GM23338 (cell line): ENCODE results near the gene FAM53B. TPM values are rescaled to one million over a fixed set of nuclear protein-coding genes. Genes with fewer than 3 reads are reported as not detected.

ENCODE experiments used
- ATAC-seq: fragments of 200-7000 bp; cut with Tn5 transposase; 3 replicates; pipeline ENCODE4 v1.9.1; 2020
- DNase-seq: peaks from one replicate; pipeline ENCODE4 v3.0.0-alpha.2; 2015; ENCODE audit warnings: low spot score
- H2AFZ ChIP-seq: fragments of 200-600 bp; sonication (generic); 2 replicates; pipeline ENCODE4 v1.8.0; 2016; ENCODE audit warnings: antibody characterized with exemption, mild to moderate bottlenecking, moderate library complexity
- H3F3A ChIP-seq: fragments of 200-600 bp; sonication (generic); replicated peaks from 2 replicates; pipeline ENCODE4 v1.8.0; 2017; ENCODE audit warnings: antibody characterized with exemption, mixed run types, low read depth
- H3K27ac ChIP-seq: fragments of 200-600 bp; sonication (generic); 2 replicates; pipeline ENCODE4 v1.6.1; 2016; ENCODE audit warnings: low read depth
- H3K27me3 ChIP-seq: fragments of 200-600 bp; sonication (generic); 2 replicates; pipeline ENCODE4 v1.8.0; 2016; ENCODE audit warnings: mild to moderate bottlenecking, mixed run types, moderate library complexity; ENCODE audit not compliant: insufficient read depth
- H3K36me3 ChIP-seq: fragments of 200-600 bp; sonication (generic); 2 replicates; pipeline ENCODE4 v1.8.0; 2016; ENCODE audit warnings: mild to moderate bottlenecking; ENCODE audit not compliant: insufficient read depth
- H3K4me1 ChIP-seq: fragments of 200-600 bp; sonication (generic); 2 replicates; pipeline ENCODE4 v1.8.0; 2016; ENCODE audit warnings: mild to moderate bottlenecking, moderate library complexity; ENCODE audit not compliant: insufficient read depth
- H3K4me2 ChIP-seq: fragments of 200-600 bp; sonication (generic); 2 replicates; pipeline ENCODE4 v1.7.1; 2017; ENCODE audit warnings: mixed run types
- H3K4me3 ChIP-seq: fragments of 200-600 bp; sonication (generic); 2 replicates; pipeline ENCODE4 v1.6.1; 2016; ENCODE audit warnings: mixed run types
- H3K79me2 ChIP-seq: fragments of 200-600 bp; sonication (generic); replicated peaks from 2 replicates; pipeline ENCODE4 v1.8.0; 2017; ENCODE audit warnings: mild to moderate bottlenecking; ENCODE audit not compliant: insufficient read depth
- H3K9me2 ChIP-seq: fragments of 200-600 bp; sonication (generic); 2 replicates; pipeline ENCODE4 v1.8.0; 2017; ENCODE audit not compliant: insufficient read depth
- H4K20me1 ChIP-seq: fragments of 200-600 bp; sonication (generic); replicated peaks from 2 replicates; pipeline ENCODE4 v1.8.0; 2017; ENCODE audit warnings: mild to moderate bottlenecking; ENCODE audit not compliant: insufficient read depth
- H3K27ac Mint-ChIP-seq: 2 replicates; pipeline ENCODE4 v1.8.0; 2020; ENCODE audit warnings: inconsistent platforms, mild to moderate bottlenecking, moderate library complexity, mixed read lengths
- H3K27me3 Mint-ChIP-seq: 3 replicates; pipeline ENCODE4 v1.8.0; 2022; ENCODE audit warnings: low read depth, mild to moderate bottlenecking, moderate library complexity, mixed read lengths, inconsistent platforms; ENCODE audit not compliant: insufficient read depth, poor library complexity
- H3K36me3 Mint-ChIP-seq: 3 replicates; pipeline ENCODE4 v1.8.0; 2021; ENCODE audit warnings: low read depth, mild to moderate bottlenecking, inconsistent platforms, moderate library complexity, mixed read lengths
- H3K4me1 Mint-ChIP-seq: 3 replicates; pipeline ENCODE4 v1.8.0; 2020; ENCODE audit warnings: mild to moderate bottlenecking, inconsistent platforms, mixed read lengths
- H3K4me3 Mint-ChIP-seq: 3 replicates; pipeline ENCODE4 v1.8.0; 2021; ENCODE audit warnings: moderate library complexity, mild to moderate bottlenecking, inconsistent platforms, mixed read lengths
- H3K9me3 Mint-ChIP-seq: 3 replicates; pipeline ENCODE4 v1.8.0; 2020; ENCODE audit warnings: moderate library complexity, mild to moderate bottlenecking, inconsistent platforms, mixed read lengths
- EZH2phosphoT487 ChIP-seq: fragments of 200-600 bp; sonication (generic); IDR thresholded peaks from one replicate; pipeline ENCODE4 v1.8.1; 2018; ENCODE audit warnings: antibody characterized with exemption; ENCODE audit not compliant: unreplicated experiment
- NANOG ChIP-seq: IDR thresholded peaks from 2 replicates; pipeline ENCODE4 v1.6.1; 2016; ENCODE audit warnings: antibody characterized with exemption, borderline replicate concordance
- ZNF114 ChIP-seq: fragments of 250-450 bp; sonication (Bioruptor Pico); IDR thresholded peaks from 2 replicates; pipeline ENCODE4 v1.5.0; 2020; ENCODE audit warnings: mild to moderate bottlenecking, moderate library complexity
- polyA plus RNA-seq: library from polyadenylated mRNA; unstranded; fragments of >200 nt; fragmentation: Nextera tagmentation; extraction: Ambion mirVana; gene quantifications from 2 replicates; pipeline ENCODE4 v1.2.1, GENCODE V29; 2016
- total RNA-seq: library from RNA; depleted of rRNA; stranded (reverse); fragments of >200 nt; shearing (Covaris generic); gene quantifications from 2 replicates; pipeline ENCODE4 v1.2.3, GENCODE V29; 2014
- TF ChIP-seq, protein P1 (sequence below): IDR thresholded peaks from 2 replicates; pipeline ENCODE4 v1.6.1; 2016; ENCODE audit warnings: antibody characterized with exemption
- TF ChIP-seq, protein P2 (sequence below): fragments of 250-450 bp; sonication (Bioruptor Pico); IDR thresholded peaks from 2 replicates; pipeline ENCODE4 v1.5.0; 2020; ENCODE audit warnings: mild to moderate bottlenecking, moderate library complexity

The FAM53B gene
- total and polyA plus RNA-seq, 2 experiments from 2014 or later: 3.0 to 20.3 TPM

DNA sequence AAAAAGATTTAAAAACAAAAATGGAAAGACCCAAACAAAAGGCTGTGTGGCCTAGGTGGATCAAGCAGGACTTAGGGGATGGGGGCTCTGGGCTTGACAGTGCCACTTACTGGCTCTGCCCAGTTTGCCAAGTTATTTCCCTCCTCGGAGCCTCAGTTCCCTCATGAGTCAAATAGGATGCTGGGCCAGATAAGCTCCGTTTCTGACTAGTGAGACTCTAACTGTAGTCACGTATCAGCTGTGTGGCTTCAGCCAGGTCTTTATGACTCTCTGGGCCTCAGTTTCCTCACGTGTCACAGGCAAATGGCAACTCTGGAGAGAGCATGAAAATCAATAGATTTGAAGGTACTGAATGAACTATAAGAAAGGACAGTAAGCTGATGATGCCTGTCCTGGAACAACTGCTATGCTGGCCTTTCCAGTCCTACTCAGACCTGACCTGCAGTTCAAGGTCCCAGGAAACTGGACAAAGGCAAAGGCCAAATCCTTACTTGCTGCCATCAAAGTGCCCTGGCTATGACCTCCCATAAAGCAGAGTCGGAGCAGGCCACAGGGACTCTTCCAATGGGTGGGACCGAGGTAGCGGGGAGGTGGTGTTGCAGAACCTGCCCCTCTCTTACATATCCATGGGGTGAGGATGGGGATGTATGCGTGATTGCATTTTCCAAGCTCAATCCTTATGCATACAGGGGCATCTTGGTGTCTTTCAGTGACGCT is 27.0 kb downstream of the FAM53B start:
- Histone ChIP-seq H3K9me2 (no peaks in the 10 kb centered on the region), H3K27ac (no peak overlapping the region), H3K27me3 (no peaks in the 10 kb centered on the region), H3K79me2 (peaks cover 12% of the 10 kb centered on the region; the same call in 1 of the 2 replicates), H2AFZ (no peak overlapping the region), H3K4me2 (no peak overlapping the region), H3K4me1 (peaks cover 10% of the 10 kb centered on the region), H4K20me1 (peaks cover 2% of the 10 kb centered on the region; the same call in 1 of the 2 replicates), H3K4me3 (no peak overlapping the region), H3K36me3 (no peaks in the 10 kb centered on the region), H3F3A (no peaks in the 10 kb centered on the region; the same call in 1 of the 2 replicates)
- Mint-ChIP-seq H3K36me3 (no peaks in the 10 kb centered on the region), H3K9me3 (no peaks in the 10 kb centered on the region), H3K4me1 (peaks cover 33% of the 10 kb centered on the region), H3K27ac (no peak overlapping the region), H3K4me3 (no peak overlapping the region), H3K27me3 (peaks cover 4% of the 10 kb centered on the region)
- DNase-seq (no peak), ATAC-seq (no peak)
- TF ChIP-seq, protein P1, sequence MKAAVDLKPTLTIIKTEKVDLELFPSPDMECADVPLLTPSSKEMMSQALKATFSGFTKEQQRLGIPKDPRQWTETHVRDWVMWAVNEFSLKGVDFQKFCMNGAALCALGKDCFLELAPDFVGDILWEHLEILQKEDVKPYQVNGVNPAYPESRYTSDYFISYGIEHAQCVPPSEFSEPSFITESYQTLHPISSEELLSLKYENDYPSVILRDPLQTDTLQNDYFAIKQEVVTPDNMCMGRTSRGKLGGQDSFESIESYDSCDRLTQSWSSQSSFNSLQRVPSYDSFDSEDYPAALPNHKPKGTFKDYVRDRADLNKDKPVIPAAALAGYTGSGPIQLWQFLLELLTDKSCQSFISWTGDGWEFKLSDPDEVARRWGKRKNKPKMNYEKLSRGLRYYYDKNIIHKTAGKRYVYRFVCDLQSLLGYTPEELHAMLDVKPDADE: no peak
- TF ChIP-seq, protein P2, sequence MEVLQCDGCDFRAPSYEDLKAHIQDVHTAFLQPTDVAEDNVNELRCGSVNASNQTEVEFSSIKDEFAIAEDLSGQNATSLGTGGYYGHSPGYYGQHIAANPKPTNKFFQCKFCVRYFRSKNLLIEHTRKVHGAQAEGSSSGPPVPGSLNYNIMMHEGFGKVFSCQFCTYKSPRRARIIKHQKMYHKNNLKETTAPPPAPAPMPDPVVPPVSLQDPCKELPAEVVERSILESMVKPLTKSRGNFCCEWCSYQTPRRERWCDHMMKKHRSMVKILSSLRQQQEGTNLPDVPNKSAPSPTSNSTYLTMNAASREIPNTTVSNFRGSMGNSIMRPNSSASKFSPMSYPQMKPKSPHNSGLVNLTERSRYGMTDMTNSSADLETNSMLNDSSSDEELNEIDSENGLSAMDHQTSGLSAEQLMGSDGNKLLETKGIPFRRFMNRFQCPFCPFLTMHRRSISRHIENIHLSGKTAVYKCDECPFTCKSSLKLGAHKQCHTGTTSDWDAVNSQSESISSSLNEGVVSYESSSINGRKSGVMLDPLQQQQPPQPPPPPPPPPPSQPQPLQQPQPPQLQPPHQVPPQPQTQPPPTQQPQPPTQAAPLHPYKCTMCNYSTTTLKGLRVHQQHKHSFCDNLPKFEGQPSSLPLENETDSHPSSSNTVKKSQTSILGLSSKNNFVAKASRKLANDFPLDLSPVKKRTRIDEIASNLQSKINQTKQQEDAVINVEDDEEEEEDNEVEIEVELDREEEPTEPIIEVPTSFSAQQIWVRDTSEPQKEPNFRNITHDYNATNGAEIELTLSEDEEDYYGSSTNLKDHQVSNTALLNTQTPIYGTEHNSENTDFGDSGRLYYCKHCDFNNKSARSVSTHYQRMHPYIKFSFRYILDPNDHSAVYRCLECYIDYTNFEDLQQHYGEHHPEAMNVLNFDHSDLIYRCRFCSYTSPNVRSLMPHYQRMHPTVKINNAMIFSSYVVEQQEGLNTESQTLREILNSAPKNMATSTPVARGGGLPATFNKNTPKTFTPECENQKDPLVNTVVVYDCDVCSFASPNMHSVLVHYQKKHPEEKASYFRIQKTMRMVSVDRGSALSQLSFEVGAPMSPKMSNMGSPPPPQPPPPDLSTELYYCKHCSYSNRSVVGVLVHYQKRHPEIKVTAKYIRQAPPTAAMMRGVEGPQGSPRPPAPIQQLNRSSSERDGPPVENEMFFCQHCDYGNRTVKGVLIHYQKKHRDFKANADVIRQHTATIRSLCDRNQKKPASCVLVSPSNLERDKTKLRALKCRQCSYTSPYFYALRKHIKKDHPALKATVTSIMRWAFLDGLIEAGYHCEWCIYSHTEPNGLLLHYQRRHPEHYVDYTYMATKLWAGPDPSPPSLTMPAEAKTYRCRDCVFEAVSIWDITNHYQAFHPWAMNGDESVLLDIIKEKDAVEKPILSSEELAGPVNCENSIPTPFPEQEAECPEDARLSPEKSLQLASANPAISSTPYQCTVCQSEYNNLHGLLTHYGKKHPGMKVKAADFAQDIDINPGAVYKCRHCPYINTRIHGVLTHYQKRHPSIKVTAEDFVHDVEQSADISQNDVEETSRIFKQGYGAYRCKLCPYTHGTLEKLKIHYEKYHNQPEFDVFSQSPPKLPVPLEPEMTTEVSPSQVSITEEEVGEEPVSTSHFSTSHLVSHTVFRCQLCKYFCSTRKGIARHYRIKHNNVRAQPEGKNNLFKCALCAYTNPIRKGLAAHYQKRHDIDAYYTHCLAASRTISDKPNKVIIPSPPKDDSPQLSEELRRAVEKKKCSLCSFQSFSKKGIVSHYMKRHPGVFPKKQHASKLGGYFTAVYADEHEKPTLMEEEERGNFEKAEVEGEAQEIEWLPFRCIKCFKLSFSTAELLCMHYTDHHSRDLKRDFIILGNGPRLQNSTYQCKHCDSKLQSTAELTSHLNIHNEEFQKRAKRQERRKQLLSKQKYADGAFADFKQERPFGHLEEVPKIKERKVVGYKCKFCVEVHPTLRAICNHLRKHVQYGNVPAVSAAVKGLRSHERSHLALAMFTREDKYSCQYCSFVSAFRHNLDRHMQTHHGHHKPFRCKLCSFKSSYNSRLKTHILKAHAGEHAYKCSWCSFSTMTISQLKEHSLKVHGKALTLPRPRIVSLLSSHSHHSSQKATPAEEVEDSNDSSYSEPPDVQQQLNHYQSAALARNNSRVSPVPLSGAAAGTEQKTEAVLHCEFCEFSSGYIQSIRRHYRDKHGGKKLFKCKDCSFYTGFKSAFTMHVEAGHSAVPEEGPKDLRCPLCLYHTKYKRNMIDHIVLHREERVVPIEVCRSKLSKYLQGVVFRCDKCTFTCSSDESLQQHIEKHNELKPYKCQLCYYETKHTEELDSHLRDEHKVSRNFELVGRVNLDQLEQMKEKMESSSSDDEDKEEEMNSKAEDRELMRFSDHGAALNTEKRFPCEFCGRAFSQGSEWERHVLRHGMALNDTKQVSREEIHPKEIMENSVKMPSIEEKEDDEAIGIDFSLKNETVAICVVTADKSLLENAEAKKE: no peak
- no peak for TF ChIP-seq EZH2phosphoT487

DNA sequence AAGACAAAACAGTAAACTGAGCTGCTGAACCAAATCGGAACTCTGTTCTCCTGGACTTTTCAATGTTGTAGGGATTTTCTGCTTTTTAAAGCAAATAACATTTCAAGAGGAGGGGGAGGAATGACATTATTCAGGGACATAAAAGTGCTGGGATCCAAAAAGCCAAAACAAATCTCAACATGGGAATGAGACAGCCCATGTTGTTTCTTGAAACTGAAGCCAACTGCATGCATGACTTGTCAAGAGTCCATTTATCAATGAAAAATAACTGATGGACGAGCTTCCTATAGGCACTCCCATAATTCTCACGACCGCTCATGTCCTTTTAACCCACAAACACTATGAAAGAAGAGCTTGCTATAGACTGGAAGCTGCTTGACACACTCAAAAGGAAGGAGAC is 27.8 kb downstream of the FAM53B start:
- ATAC-seq (no peak), DNase-seq (no peak)
- Histone ChIP-seq H3K27me3 (no peaks in the 10 kb centered on the region), H3K4me2 (no peak overlapping the region), H3K27ac (no peak overlapping the region), H3K79me2 (peaks cover 12% of the 10 kb centered on the region; the same call in 1 of the 2 replicates), H3F3A (no peaks in the 10 kb centered on the region; the same call in 1 of the 2 replicates), H3K36me3 (no peaks in the 10 kb centered on the region), H3K4me3 (no peak overlapping the region), H3K9me2 (no peaks in the 10 kb centered on the region), H2AFZ (no peak overlapping the region), H4K20me1 (peaks cover 2% of the 10 kb centered on the region; the same call in 1 of the 2 replicates), H3K4me1 (peaks cover 10% of the 10 kb centered on the region)
- no peak for TF ChIP-seq ZNF114 (CRISPR knock-in tag)
- TF ChIP-seq NANOG: no peak
- Mint-ChIP-seq H3K27me3 (peaks cover 3% of the 10 kb centered on the region), H3K36me3 (no peaks in the 10 kb centered on the region), H3K27ac (no peak overlapping the region), H3K9me3 (no peaks in the 10 kb centered on the region), H3K4me3 (no peak overlapping the region), H3K4me1 (peaks cover 33% of the 10 kb centered on the region)
